Endothelial cell of umbilical vein (primary cell): ENCODE measurements around the gene TRMO. TPM values are rescaled to one million over a fixed set of nuclear protein-coding genes. Genes with fewer than 3 reads are reported as not detected.

ENCODE experiments used
- BruUV-seq: library from RNA; stranded (reverse); fragments of 400-500 nt; replicated peaks from 2 replicates; lab custom pipeline; 2021; lab: Mats Ljungman, UMichigan
- CTCF ChIA-PET: fragments of 300-600, 350-600 bp; sonication (Branson Sonifier 250); formaldehyde crosslinking; loops from one replicate; lab custom pipeline; 2021; ENCODE audit warnings: antibody characterized with exemption, inconsistent platforms; lab: Charles Lee
- POLR2A ChIA-PET: fragments of 300-600, 350-600 bp; sonication (Branson Sonifier 250); formaldehyde crosslinking; loops from one replicate; lab custom pipeline; 2021; ENCODE audit warnings: antibody characterized with exemption, inconsistent platforms; lab: Charles Lee
- DNase-seq: peaks from one replicate; pipeline ENCODE4 v3.0.0-alpha.2; 2011; ENCODE audit warnings: low read depth, low spot score
- FAIRE-seq: peaks from 2 replicates; lab custom pipeline; 2011; peaks lifted over from hg19 to GRCh38; lab: Jason Lieb, UNC
- H2AFZ ChIP-seq: 2 replicates; pipeline ENCODE4 v1.6.0; 2012; ENCODE audit warnings: low read depth, low read length, control low read depth, inconsistent platforms
- H3K27ac ChIP-seq: 2 replicates; pipeline ENCODE4 v1.5.1; 2011; ENCODE audit warnings: low read depth, mild to moderate bottlenecking, control low read depth, low read length, moderate library complexity; ENCODE audit not compliant: insufficient read depth
- H3K27me3 ChIP-seq, 2 experiments: 2 replicates each; pipeline versions ENCODE4 v1.6.0 to v1.6.1; 2011; ENCODE audit warnings: low read length in 2 of 2, mixed read lengths in 1 of 2; ENCODE audit not compliant: control insufficient read depth in 2 of 2, insufficient read depth in 2 of 2
- H3K36me3 ChIP-seq, 2 experiments: 2 replicates in 1 of 2; 3 replicates in 1 of 2; pipeline ENCODE4 v1.5.1; 2011; ENCODE audit warnings: low read length in 2 of 2, mild to moderate bottlenecking in 1 of 2, moderate library complexity in 1 of 2; ENCODE audit not compliant: control insufficient read depth in 2 of 2, insufficient read depth in 2 of 2; ENCODE audit errors: extremely low read depth in 1 of 2
- H3K4me1 ChIP-seq: 3 replicates; pipeline ENCODE4 v1.5.1; 2011; ENCODE audit warnings: mild to moderate bottlenecking, low read length; ENCODE audit not compliant: control insufficient read depth, insufficient read depth; ENCODE audit errors: extremely low read depth
- H3K4me2 ChIP-seq: 2 replicates; pipeline ENCODE4 v1.6.1; 2011; ENCODE audit warnings: low read length, control low read depth, mixed read lengths; ENCODE audit not compliant: insufficient read depth
- H3K4me3 ChIP-seq, 3 experiments: fragments of 200-600 bp in 1 of 3; sonication (generic), shearing (Covaris generic) in 1 of 3; replicated peaks in 1 of 3; 2 replicates each; pipeline ENCODE4 v1.5.1; 2011 to 2016; ENCODE audit warnings: control low read depth in 3 of 3, low read length in 3 of 3, mild to moderate bottlenecking in 2 of 3, inconsistent platforms in 1 of 3, low read depth in 1 of 3, moderate library complexity in 1 of 3; ENCODE audit not compliant: insufficient read depth in 1 of 3
- H3K79me2 ChIP-seq: 2 replicates; pipeline ENCODE4 v1.6.0; 2012; ENCODE audit warnings: low read length, inconsistent platforms; ENCODE audit not compliant: control insufficient read depth, insufficient read depth
- H3K9ac ChIP-seq: replicated peaks from 2 replicates; pipeline ENCODE3; 2011; ENCODE audit warnings: low read length, control low read depth; ENCODE audit not compliant: insufficient read depth; ENCODE audit errors: extremely low read depth
- H3K9me1 ChIP-seq: replicated peaks from 3 replicates; pipeline ENCODE4 v1.6.0; 2011; ENCODE audit warnings: mild to moderate bottlenecking, low read length; ENCODE audit not compliant: control insufficient read depth, insufficient read depth; ENCODE audit errors: extremely low read depth
- H3K9me3 ChIP-seq: replicated peaks from 2 replicates; pipeline ENCODE4 v1.5.1; 2012; ENCODE audit warnings: low read length, inconsistent platforms; ENCODE audit not compliant: control insufficient read depth, insufficient read depth
- H4K20me1 ChIP-seq: replicated peaks from 2 replicates; pipeline ENCODE3; 2011; ENCODE audit warnings: mild to moderate bottlenecking, low read length; ENCODE audit not compliant: control insufficient read depth, insufficient read depth; ENCODE audit errors: extremely low read depth
- CTCF ChIP-seq, 2 donors: IDR thresholded peaks; 1 replicate in 1 of 2; 2 replicates in 1 of 2; pipeline ENCODE4 v1.5.1; 2011; ENCODE audit warnings: low read length in 2 of 2, mild to moderate bottlenecking in 2 of 2, moderate library complexity in 2 of 2, control low read depth in 1 of 2, inconsistent platforms in 1 of 2, low read depth in 1 of 2; ENCODE audit not compliant: insufficient read depth in 1 of 2; ENCODE audit errors: extremely low read depth in 1 of 2
- FOS ChIP-seq: IDR thresholded peaks from 2 replicates; pipeline ENCODE4 v1.6.1; 2011; ENCODE audit warnings: mild to moderate bottlenecking, low read length, moderate library complexity, borderline replicate concordance; ENCODE audit not compliant: insufficient read depth
- MAX ChIP-seq: IDR thresholded peaks from 2 replicates; pipeline ENCODE4 v1.6.1; 2011; ENCODE audit not compliant: insufficient read depth, insufficient read length
- MYC ChIP-seq: IDR thresholded peaks from one replicate; pipeline ENCODE4 v1.6.1; 2011; ENCODE audit warnings: mild to moderate bottlenecking, low read depth, low read length
- POLR2A ChIP-seq: IDR thresholded peaks from 2 replicates; pipeline ENCODE4 v1.6.1; 2012; ENCODE audit warnings: low read depth, mild to moderate bottlenecking, control low read depth, low read length
- POLR2AphosphoS5 ChIP-seq: IDR thresholded peaks from 2 replicates; pipeline ENCODE4 v1.6.1; 2012; ENCODE audit warnings: low read depth, mild to moderate bottlenecking, control low read depth, low read length, moderate library complexity; ENCODE audit not compliant: insufficient read depth
- dilution Hi-C: fragments of 300-500 bp; cut with MboI; formaldehyde crosslinking; loops from one replicate; pipeline ENCODE4 v1.15.0; 2019; ENCODE audit warnings: low sequenced_read_pairs; ENCODE audit not compliant: extremely low pct_ligation_motif_present
- intact Hi-C: fragments of 100-400 bp; cut with micrococcal nuclease; formaldehyde crosslinking; loops from one replicate; pipeline ENCODE4 v1.10.0; 2022
- polyA plus RNA-seq, 4 experiments: library from polyadenylated mRNA; depleted of rRNA in 3 of 4; stranded (reverse) in 3 of 4; unstranded in 1 of 4; fragments of >200 nt; gene quantifications; 2 replicates each; pipeline versions ENCODE4 v1.2.1 to v1.2.3, GENCODE V29; 2011 to 2012; ENCODE audit warnings: missing spikeins in 1 of 4
- total RNA-seq: library from RNA; stranded (reverse); gene quantifications from 2 replicates; pipeline ENCODE4 v1.2.3, GENCODE V29; 2021

The TRMO gene
- total and polyA plus RNA-seq, 2 donors (not counting 3 experiments of a cell fraction or from before 2014, with no cell fraction given): 10.1 to 11.9 TPM

GRCh38 chr9:97891736-97892135 lies 30.6 kb downstream of the TRMO start:
- no peaks in the 10 kb centered on the region for H3K9me3 ChIP-seq
- no peaks in the 10 kb centered on the region for H3K79me2 ChIP-seq
- H3K4me1 ChIP-seq: no peaks in the 10 kb centered on the region
- peaks cover 8 to 9% of the 10 kb centered on the region in 2 experiments for H3K27me3 ChIP-seq
- H3K36me3 ChIP-seq: no peaks in the 10 kb centered on the region
- ChIA-PET CTCF (interaction anchor here (0.9 to 7.1 kb wide), 5 partner anchors 9 to 44 kb away, joined by 3 to 128 read pairs (median 24); no protein-coding TSS in a partner anchor), POLR2A (no interaction called here)
- no TSS peak for BruUV-seq
- H4K20me1 ChIP-seq: no peaks in the 10 kb centered on the region
- TF ChIP-seq MYC: no peak
- TF ChIP-seq POLR2A: no peak
- no peak for TF ChIP-seq POLR2AphosphoS5
- TF ChIP-seq MAX: no peak
- no peak overlapping the region for H3K4me3 ChIP-seq
- dilution Hi-C loops (no loop called here), intact Hi-C loops (loop anchor here (2.0 kb wide), 1 partner anchor 181 kb away; no protein-coding TSS in a partner anchor)
- no peak for DNase-seq
- no peak overlapping the region for H2AFZ ChIP-seq
- no peak for FAIRE-seq
- H3K9ac ChIP-seq: no peak overlapping the region
- no peak overlapping the region for H3K4me2 ChIP-seq
- no peak overlapping the region for H3K27ac ChIP-seq
- H3K9me1 ChIP-seq: no peaks in the 10 kb centered on the region

GRCh38 chr9:97889941-97890887 lies 32.1 kb downstream of the TRMO start:
- dilution Hi-C loops: no loop called here

More at GRCh38 chr9:97889941-97890887, 32.1 kb downstream of the TRMO start:
- Histone ChIP-seq H3K27me3 (peaks cover 8 to 9% of the 10 kb centered on the region in 2 experiments), H3K9me3 (no peaks in the 10 kb centered on the region), H3K9ac (no peak overlapping the region), H2AFZ (no peak overlapping the region), H3K4me1 (no peaks in the 10 kb centered on the region), H3K27ac (no peak overlapping the region), H3K4me3 (no peak overlapping the region), H3K79me2 (no peaks in the 10 kb centered on the region), H3K9me1 (no peaks in the 10 kb centered on the region), H3K36me3 (no peaks in the 10 kb centered on the region), H4K20me1 (no peaks in the 10 kb centered on the region), H3K4me2 (no peak overlapping the region)
- BruUV-seq: no TSS peak
- POLR2A ChIA-PET: no interaction called here
- intact Hi-C loops: loop anchor here (2.0 kb wide), 1 partner anchor 179 kb away; no protein-coding TSS in a partner anchor
- FAIRE-seq: peak; percentile 82
- TF ChIP-seq CTCF (IDR thresholded peaks at IDR 0.05; ENCODE audit: extremely low read depth in 1 of 2, insufficient read depth in 1 of 2, low read depth in 1 of 2, low read length in 2 of 2) (peak; percentile 73 to 92), POLR2A (no peak), POLR2AphosphoS5 (no peak), FOS (no peak)
- CTCF ChIA-PET: interaction anchor here (0.6 to 7.1 kb wide), 43 partner anchors 10 to 918 kb away, joined by 3 to 128 read pairs (median 4); partner anchors contain the start of genes NANS, TRMO and TSTD2
- peak; percentile 22 for DNase-seq
